ENCODE measurements around the gene DHX30.
"Not testable (repeated sequence)": the region's sequence is repeated elsewhere in the genome, so short reads cannot be mapped to it uniquely, and the experiment has no call there.

DHX30 gene

DNA sequence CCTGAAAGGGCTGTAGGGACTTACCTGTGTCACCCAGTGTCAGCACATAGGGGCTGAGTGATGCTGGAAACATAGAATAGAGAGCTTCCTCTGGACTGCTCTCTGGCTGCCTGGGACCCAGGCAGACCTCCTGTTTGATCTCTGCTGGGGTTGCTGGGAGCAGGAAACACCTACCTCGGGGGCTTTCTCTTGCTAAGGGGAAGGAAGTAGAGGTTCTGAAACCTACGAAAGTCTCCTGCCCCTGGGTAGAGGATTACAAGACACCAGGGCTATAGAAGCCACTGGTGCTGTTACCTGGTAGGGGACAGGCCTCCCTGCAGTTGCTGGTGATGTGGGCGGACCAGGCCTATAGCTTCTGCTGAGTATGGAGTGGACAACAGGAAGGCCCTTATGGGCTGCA, 81.7 kb downstream of the DHX30 start:
- no peak for DNase-seq (ENCODE audit: low read depth)

DNA sequence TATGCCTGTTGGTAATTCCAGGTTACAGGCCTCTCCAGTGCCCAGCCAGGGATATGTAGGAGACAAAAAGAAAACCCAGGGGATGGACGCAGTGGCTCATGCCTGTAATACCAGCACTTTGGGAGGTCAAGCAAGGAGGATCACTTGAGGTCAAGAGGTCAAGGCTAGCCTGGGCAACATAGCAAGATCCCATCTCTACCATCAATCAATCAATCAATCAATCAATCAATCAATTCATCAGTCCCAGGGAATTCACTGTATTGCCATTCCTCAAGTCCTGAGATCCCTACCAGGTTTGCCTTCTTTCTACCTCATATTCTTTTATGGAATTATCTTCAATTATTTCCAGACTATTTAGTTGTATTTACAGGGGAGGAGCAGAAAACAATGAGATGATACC, 82.2 kb downstream of the DHX30 start:
- no peak for DNase-seq (ENCODE audit: low read depth)

DNA sequence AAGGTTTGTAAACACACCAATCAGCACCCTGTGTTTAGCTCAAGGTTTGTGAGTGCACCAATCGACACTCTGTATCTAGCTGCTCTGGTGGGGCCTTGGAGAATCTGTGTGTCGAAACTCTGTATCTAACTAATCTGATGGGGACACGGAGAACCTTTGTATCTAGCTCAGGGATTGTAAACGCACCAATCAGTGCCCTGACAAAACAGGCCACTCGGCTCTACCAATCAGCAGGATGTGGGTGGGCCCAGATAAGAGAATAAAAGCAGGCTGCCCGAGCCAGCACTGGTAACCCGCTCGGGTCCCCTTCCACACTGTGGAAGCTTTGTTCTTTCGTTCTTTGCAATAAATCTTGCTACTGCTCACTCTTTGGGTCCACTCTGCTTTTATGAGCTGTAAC, 85.1 kb downstream of the DHX30 start:
- not testable (repeated sequence) for DNase-seq (ENCODE audit: low read depth)

DNA sequence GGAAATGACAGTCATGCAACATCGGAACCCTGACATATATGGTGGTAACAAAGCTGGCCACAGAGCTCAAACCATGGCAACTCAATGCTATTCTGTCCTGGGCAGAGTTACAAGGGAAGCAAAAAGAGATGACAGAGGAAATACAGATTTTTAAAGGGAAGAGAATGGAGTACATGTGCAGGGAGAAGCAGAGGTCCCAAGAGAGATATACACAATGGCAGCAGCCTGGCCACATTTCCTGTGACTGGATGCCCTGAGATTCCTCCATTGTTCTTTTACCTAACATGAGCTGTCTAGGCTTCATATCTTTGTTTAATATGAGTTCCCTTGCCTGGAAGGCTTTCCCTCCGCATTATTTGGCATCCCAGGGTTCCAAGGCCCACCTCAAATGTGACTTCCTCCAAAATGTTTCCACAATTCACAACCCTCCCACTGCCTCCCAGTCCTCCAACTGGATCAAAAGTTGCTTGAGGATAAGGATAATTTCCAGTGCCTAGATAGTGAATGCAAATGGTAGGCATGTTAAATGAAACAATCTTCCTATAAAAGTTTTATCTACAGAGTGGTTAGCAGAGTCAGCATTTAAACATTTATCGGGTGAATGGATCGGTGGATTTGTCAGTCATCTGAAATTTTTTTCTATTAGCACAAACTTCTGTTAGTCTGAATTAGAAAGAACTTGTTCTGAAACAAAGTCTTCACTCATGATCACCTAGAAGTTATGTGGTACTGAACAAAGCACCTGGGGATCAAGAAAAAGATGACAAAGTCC, 86.2 kb downstream of the DHX30 start:
- no peak for DNase-seq (ENCODE audit: low read depth)

DNA sequence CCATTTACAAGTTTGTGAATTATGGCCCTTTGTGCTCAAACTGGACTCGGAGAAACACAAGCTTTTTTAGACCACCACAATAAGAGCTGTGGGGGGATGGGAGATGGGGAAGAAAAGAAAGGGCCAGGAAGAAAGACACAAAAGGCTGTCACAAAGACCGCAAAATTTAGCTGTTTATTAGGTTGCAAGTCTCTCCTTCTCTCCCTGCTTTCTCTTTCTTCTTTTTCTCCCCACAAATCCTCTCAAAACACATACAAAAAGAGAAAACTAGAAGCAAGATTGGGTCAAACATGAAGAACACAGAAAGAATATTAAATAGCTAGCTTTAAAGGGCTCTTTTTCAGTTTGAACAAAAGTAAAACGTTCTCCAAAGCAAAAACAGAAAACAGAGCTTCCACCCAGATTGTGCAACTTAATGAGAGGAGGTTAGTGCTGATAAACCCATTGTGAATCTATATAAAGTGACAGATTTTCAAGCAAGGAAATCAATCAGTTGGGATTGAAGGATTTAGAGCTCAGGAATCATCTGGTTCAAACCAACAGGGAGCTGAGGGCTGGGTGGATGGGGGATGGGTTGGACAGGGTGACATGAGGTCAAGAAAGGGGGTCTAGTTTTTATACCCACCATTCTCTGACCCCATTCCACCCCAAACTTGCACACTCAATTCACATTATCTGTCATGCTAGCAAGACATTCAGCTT, 87.3 kb downstream of the DHX30 start:
- no peak for DNase-seq (ENCODE audit: low read depth)

GRCh38 chr3:47890828-47891612, 88.1 kb downstream of the DHX30 start:
- no peak for DNase-seq (ENCODE audit: low read depth)

- no peak for DNase-seq (ENCODE audit: low read depth)
Observed at GRCh38 chr3:47891613-47892005, 88.7 kb downstream of the DHX30 start.

DNA sequence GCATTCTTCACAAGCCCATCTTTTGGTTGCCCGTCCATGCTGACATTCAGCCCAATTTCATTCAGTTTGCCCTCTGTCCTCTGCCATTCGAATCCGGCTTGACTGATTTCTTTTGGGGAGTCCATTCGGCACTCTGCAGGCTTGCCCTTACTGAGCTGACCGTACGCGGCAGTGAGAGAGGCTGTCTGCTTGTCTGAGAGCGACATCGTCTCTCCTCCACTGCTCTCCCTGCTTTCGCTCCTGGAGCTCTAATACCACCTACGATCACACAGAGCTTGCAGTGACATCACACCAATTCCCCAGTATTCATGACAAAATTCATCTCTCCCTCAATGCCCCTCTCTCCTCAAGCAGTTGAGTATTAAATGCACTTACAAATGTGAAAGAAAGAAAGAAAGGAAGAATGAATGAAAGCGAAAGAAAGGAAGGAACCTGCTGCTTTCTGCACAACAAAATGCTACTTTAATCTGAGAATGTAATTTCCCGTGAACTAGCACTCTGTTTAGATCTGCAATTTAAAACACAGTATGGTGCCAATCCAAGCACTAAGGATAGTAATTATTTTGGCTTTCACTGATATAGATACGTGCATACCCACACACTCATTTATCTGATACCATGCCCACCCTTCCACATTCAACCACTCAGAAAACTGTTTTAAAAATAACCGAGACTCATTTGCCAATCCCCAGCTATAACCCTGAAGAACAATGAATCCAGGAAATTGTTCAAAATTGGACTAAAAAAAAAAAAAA, 89.5 kb downstream of the DHX30 start:
- no peak for DNase-seq (ENCODE audit: low read depth)

GRCh38 chr3:47895241-47895640, 92.3 kb downstream of the DHX30 start:
- DNase-seq (ENCODE audit: low read depth) = no peak

- no peak for DNase-seq (ENCODE audit: low read depth)
Observed at GRCh38 chr3:47896736-47897135, 93.8 kb downstream of the DHX30 start.

DNA sequence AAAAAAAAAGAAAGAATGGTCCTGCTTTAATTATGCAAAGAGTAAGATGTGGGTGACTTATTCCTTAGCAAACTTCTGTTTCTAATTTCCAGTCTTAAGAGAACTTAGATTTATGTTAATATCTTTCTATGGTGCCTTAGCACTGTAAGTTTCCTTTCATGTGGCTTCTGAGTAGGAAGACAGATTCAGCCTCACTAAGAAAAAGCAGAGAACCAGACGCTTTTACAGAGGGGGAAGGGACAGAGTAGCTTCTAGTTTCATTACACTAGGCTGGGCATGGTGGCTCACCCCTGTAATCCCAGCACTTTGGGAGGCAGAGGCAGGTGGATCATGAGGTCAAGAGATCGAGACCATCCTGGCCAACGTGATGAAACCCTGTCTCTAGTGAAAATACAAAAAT, 95.0 kb downstream of the DHX30 start:
- no peak for DNase-seq (ENCODE audit: low read depth)

- DNase-seq (ENCODE audit: low read depth) = peak; percentile 64
Observed at GRCh38 chr3:47899495-47900108, 96.7 kb downstream of the DHX30 start.
